H1 (cell line): ENCODE measurements around the gene RAP1GAP. TPM values are rescaled to one million over a fixed set of nuclear protein-coding genes. Genes with fewer than 3 reads are reported as not detected.

Source experiments
- CTCF ChIA-PET: fragments of 300-600 bp; sonication (Branson Sonifier 250); formaldehyde crosslinking; loops from one replicate; lab custom pipeline; 2021; ENCODE audit not compliant: partially characterized antibody; lab: Charles Lee
- POLR2A ChIA-PET: fragments of 300-600 bp; sonication (Branson Sonifier 250); formaldehyde crosslinking; loops from one replicate; lab custom pipeline; 2021; ENCODE audit warnings: inconsistent platforms; ENCODE audit not compliant: partially characterized antibody; lab: Charles Lee
- DNase-seq, 2 experiments: peaks; one replicate each; pipeline versions ENCODE4 v3.0.0 to v3.0.0-alpha.2; 2010 to 2022; ENCODE audit warnings: low spot score in 2 of 2, low read depth in 1 of 2, mixed read lengths in 1 of 2
- FAIRE-seq: peaks from 2 replicates; lab custom pipeline; 2011; peaks lifted over from hg19 to GRCh38; lab: Jason Lieb, UNC
- H2AFZ ChIP-seq: 2 replicates; pipeline ENCODE4 v1.8.1; 2012; ENCODE audit warnings: low read length, inconsistent platforms
- H2AK5ac ChIP-seq: 2 replicates; pipeline ENCODE4 v1.6.1; 2013; ENCODE audit warnings: low read depth, low read length
- H2BK120ac ChIP-seq: replicated peaks from 2 replicates; pipeline ENCODE3; 2013; ENCODE audit warnings: low read depth, low read length, inconsistent platforms
- H2BK12ac ChIP-seq: 2 replicates; pipeline ENCODE4 v1.6.1; 2013; ENCODE audit warnings: low read depth, low read length
- H2BK15ac ChIP-seq: 2 replicates; pipeline ENCODE4 v1.6.1; 2013; ENCODE audit warnings: low read length
- H2BK20ac ChIP-seq: 2 replicates; pipeline ENCODE4 v1.6.1; 2013; ENCODE audit warnings: low read length
- H2BK5ac ChIP-seq: 2 replicates; pipeline ENCODE4 v1.6.1; 2013; ENCODE audit warnings: low read depth, low read length
- H3K14ac ChIP-seq: 2 replicates; pipeline ENCODE4 v1.6.1; 2013; ENCODE audit warnings: inconsistent platforms; ENCODE audit not compliant: insufficient read length
- H3K18ac ChIP-seq: 2 replicates; pipeline ENCODE4 v1.6.1; 2013; ENCODE audit warnings: low read length; ENCODE audit errors: extremely low read depth
- H3K23ac ChIP-seq: 2 replicates; pipeline ENCODE4 v1.6.1; 2013; ENCODE audit warnings: inconsistent platforms; ENCODE audit not compliant: insufficient read length
- H3K23me2 ChIP-seq: 2 replicates; pipeline ENCODE4 v1.6.1; 2013; ENCODE audit warnings: low read depth, low read length
- H3K27ac ChIP-seq: 2 replicates; pipeline ENCODE4 v1.6.1; 2011; ENCODE audit warnings: low read depth, low read length, inconsistent platforms
- H3K27me3 ChIP-seq, 4 experiments: replicated peaks in 1 of 4; 1 replicate in 1 of 4; 2 replicates in 3 of 4; pipeline versions ENCODE4 v1.6.1 to v1.8.1; 2011 to 2013; ENCODE audit warnings: low read length in 3 of 4, mild to moderate bottlenecking in 3 of 4, inconsistent platforms in 2 of 4, mixed read lengths in 2 of 4, moderate library complexity in 1 of 4; ENCODE audit not compliant: control insufficient read depth in 3 of 4, insufficient read depth in 3 of 4; ENCODE audit errors: extremely low read depth in 1 of 4
- H3K36me3 ChIP-seq, 4 experiments: 2 replicates each; pipeline versions ENCODE4 v1.6.1 to v1.8.1; 2011 to 2013; ENCODE audit warnings: mild to moderate bottlenecking in 4 of 4, low read length in 3 of 4, moderate library complexity in 2 of 4, control low read depth in 1 of 4, inconsistent platforms in 1 of 4; ENCODE audit not compliant: insufficient read depth in 4 of 4, control insufficient read depth in 2 of 4
- H3K4ac ChIP-seq: replicated peaks from 2 replicates; pipeline ENCODE3; 2013; ENCODE audit warnings: low read length, low read depth, mixed read lengths, inconsistent platforms; ENCODE audit not compliant: insufficient read length
- H3K4me1 ChIP-seq, 4 experiments: replicated peaks in 1 of 4; 1 replicate in 1 of 4; 2 replicates in 3 of 4; pipeline versions ENCODE4 v1.6.1 to v1.8.1; 2011 to 2013; ENCODE audit warnings: low read length in 3 of 4, inconsistent platforms in 2 of 4, mixed read lengths in 1 of 4; ENCODE audit not compliant: insufficient read depth in 4 of 4, control insufficient read depth in 3 of 4
- H3K4me2 ChIP-seq, 2 experiments: 2 replicates each; pipeline versions ENCODE4 v1.6.1 to v1.8.1; 2011 to 2013; ENCODE audit warnings: low read depth in 2 of 2, low read length in 2 of 2, control low read depth in 1 of 2, inconsistent platforms in 1 of 2, mild to moderate bottlenecking in 1 of 2; ENCODE audit not compliant: insufficient read depth in 1 of 2
- H3K4me3 ChIP-seq, 4 experiments: fragments of 200-600, 300-600 bp in 1 of 4; sonication (generic), shearing (Covaris generic), sonication (Bioruptor Twin) in 1 of 4; 2 replicates each; pipeline versions ENCODE4 v1.5.1 to v1.8.1; 2011 to 2016; ENCODE audit warnings: low read length in 4 of 4, low read depth in 3 of 4, control low read depth in 2 of 4, inconsistent platforms in 2 of 4, mild to moderate bottlenecking in 2 of 4, mixed read lengths in 1 of 4, moderate library complexity in 1 of 4; ENCODE audit not compliant: insufficient read depth in 2 of 4; ENCODE audit errors: extremely low read depth in 1 of 4
- H3K56ac ChIP-seq: replicated peaks from 2 replicates; pipeline ENCODE3; 2013; ENCODE audit warnings: low read depth, mild to moderate bottlenecking, mixed read lengths, low read length, inconsistent platforms; ENCODE audit not compliant: insufficient read length
- H3K79me1 ChIP-seq: 2 replicates; pipeline ENCODE4 v1.6.1; 2013; ENCODE audit warnings: low read depth, low read length, control low read depth
- H3K79me2 ChIP-seq, 2 experiments: 2 replicates each; pipeline versions ENCODE4 v1.6.1 to v1.8.1; 2012 to 2013; ENCODE audit warnings: low read length in 2 of 2, mild to moderate bottlenecking in 2 of 2, inconsistent platforms in 1 of 2; ENCODE audit not compliant: insufficient read depth in 2 of 2, control insufficient read depth in 1 of 2
- H3K9ac ChIP-seq, 4 experiments: replicated peaks in 1 of 4; 1 replicate in 1 of 4; 2 replicates in 3 of 4; pipeline versions ENCODE4 v1.6.1 to v1.8.1; 2011 to 2013; ENCODE audit warnings: low read depth in 3 of 4, low read length in 3 of 4, control low read depth in 2 of 4, mild to moderate bottlenecking in 2 of 4, moderate library complexity in 2 of 4, inconsistent platforms in 1 of 4; ENCODE audit errors: extremely low read depth in 1 of 4
- H3K9me3 ChIP-seq, 2 experiments: 2 replicates each; pipeline versions ENCODE4 v1.6.1 to v1.8.1; 2012 to 2013; ENCODE audit warnings: mild to moderate bottlenecking in 2 of 2, moderate library complexity in 2 of 2, control low read depth in 1 of 2, inconsistent platforms in 1 of 2, low read depth in 1 of 2, low read length in 1 of 2, mixed read lengths in 1 of 2; ENCODE audit not compliant: insufficient read depth in 2 of 2
- H4K20me1 ChIP-seq, 2 experiments: replicated peaks in 1 of 2; 2 replicates each; pipeline versions ENCODE3 to v1.8.1; 2011 to 2013; ENCODE audit warnings: inconsistent platforms in 2 of 2, low read length in 2 of 2, mild to moderate bottlenecking in 1 of 2; ENCODE audit not compliant: insufficient read depth in 2 of 2, control insufficient read depth in 1 of 2
- H4K5ac ChIP-seq: 2 replicates; pipeline ENCODE4 v1.6.1; 2013; ENCODE audit warnings: low read length, low read depth, mixed read lengths, inconsistent platforms; ENCODE audit not compliant: insufficient read length
- H4K8ac ChIP-seq: 2 replicates; pipeline ENCODE4 v1.8.0; 2013; ENCODE audit warnings: mild to moderate bottlenecking, moderate library complexity, low read length, inconsistent platforms; ENCODE audit not compliant: insufficient read depth; ENCODE audit errors: extremely low read depth
- H4K91ac ChIP-seq: replicated peaks from 2 replicates; pipeline ENCODE3; 2013; ENCODE audit warnings: low read length, mixed read lengths, inconsistent platforms; ENCODE audit not compliant: insufficient read length
- JUN ChIP-seq: IDR thresholded peaks from 2 replicates; pipeline ENCODE4 v1.6.1; 2011; ENCODE audit warnings: low read depth, mild to moderate bottlenecking, improper control_type of control experiment, low read length
- MAFK ChIP-seq: IDR thresholded peaks from 2 replicates; pipeline ENCODE4 v1.6.1; 2012; ENCODE audit warnings: low read depth, mild to moderate bottlenecking, improper control_type of control experiment, low read length
- WGBS, 2 experiments: shearing (Covaris generic) in 1 of 2; methylation state at CpG; one replicate each; pipeline versions ENCODE4 v1.1.6 to v1.1.7; 2013 to 2015; ENCODE audit warnings: low lambda C conversion rate in 2 of 2, mixed read lengths in 2 of 2, inconsistent platforms in 1 of 2, low coverage in 1 of 2, missing lambda C conversion rate in 1 of 2; ENCODE audit not compliant: insufficient replicate concordance in 2 of 2, insufficient coverage in 1 of 2, insufficient read length in 1 of 2; ENCODE audit errors: extremely low coverage in 1 of 2, missing lambda C conversion rate in 1 of 2; 5-methylcytosine and 5-hydroxymethylcytosine counted together
- polyA plus RNA-seq, 7 experiments: library from polyadenylated mRNA; depleted of rRNA in 3 of 7; stranded (reverse) in 5 of 7; unstranded in 2 of 7; fragments of >200 nt in 5 of 7; fragments of 200-250 nt in 2 of 7; gene quantifications; 1 replicate in 5 of 7; 2 replicates in 1 of 7; 4 replicates in 1 of 7; pipeline versions ENCODE4 v1.2.1 to v1.2.3, GENCODE V29; 2011 to 2013; ENCODE audit warnings: missing spikeins in 2 of 7, mixed read lengths in 2 of 7
- total RNA-seq: library from RNA; stranded (reverse); fragmentation: NEBNext Ultra II Directional; extraction: Animal tissue kit (Norgen Biotek cat#: 25700); gene quantifications from 2 replicates; pipeline ENCODE4 v1.2.1, GENCODE V29; 2021

Gene RAP1GAP
- total and polyA plus RNA-seq, 2 of the 8 experiments (the other 6 are each of a cell fraction or from before 2014, with no cell fraction given): 8.4 TPM

DNA sequence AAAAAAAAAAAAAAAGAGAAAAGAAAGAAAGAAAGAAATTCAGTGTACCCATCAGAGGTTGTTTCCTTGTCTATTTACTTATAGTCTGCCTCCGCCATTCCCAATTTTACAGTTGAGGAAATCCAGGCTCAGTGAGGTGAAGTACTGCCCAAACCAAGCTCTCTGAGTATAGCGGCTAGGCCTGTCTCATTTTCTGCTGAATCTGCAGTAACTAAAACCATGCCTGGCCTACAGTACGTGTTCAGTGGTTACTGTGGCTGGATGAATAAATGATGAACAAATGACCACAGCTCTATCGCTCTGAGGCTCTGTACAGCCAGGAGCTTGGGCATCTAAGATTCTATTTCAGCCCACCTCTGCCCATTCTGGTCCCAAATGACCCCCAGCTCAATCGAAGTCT is 24.3 kb downstream of the RAP1GAP start:
- H4K20me1 ChIP-seq: peaks cover 0 to 2% of the 10 kb centered on the region in 2 experiments
- H3K14ac ChIP-seq: no peak overlapping the region
- H3K4ac ChIP-seq: no peak overlapping the region
- no peaks in the 10 kb centered on the region; the same call in 1 of the 2 replicates for H3K79me1 ChIP-seq
- ChIA-PET CTCF (interaction anchor here (1.0 to 1.2 kb wide), 2 partner anchors 10 to 470 kb away, joined by 3 read pairs; no protein-coding TSS in a partner anchor), POLR2A (interaction anchor here (1.2 to 1.5 kb wide), 2 partner anchors 15 to 24 kb away, joined by 3 to 5 read pairs; no protein-coding TSS in a partner anchor)
- 90% methylated on average over 5 of the region's 5 CpGs; no CpG with 5 or more reads in 1 of the 2 experiments for WGBS, 2 experiments
- no peak overlapping the region for H3K4me3 ChIP-seq
- H3K18ac ChIP-seq: no peak overlapping the region
- H3K9me3 ChIP-seq: no peaks in the 10 kb centered on the region
- no peak overlapping the region for H3K4me2 ChIP-seq
- H3K56ac ChIP-seq: no peak overlapping the region
- H3K36me3 ChIP-seq: no peaks in the 10 kb centered on the region; a peak in 1 of 8 replicates
- H3K79me2 ChIP-seq: no peaks in the 10 kb centered on the region
- no peak overlapping the region for H4K5ac ChIP-seq
- no peak for DNase-seq
- no peak overlapping the region for H2BK5ac ChIP-seq
- H3K9ac ChIP-seq: no peak overlapping the region
- no peaks in the 10 kb centered on the region for H3K4me1 ChIP-seq
- H4K91ac ChIP-seq: no peak overlapping the region
- no peak overlapping the region for H2BK12ac ChIP-seq
- no peak overlapping the region for H2BK120ac ChIP-seq
- H3K27ac ChIP-seq: no peak overlapping the region
- H2AFZ ChIP-seq: no peak overlapping the region
- no peak overlapping the region for H2BK15ac ChIP-seq
- no peak overlapping the region for H3K23ac ChIP-seq
- TF ChIP-seq MAFK (0 out of 2 replicates have a peak, but pooled peaks have one; percentile 15), JUN (no peak)
- no peak for FAIRE-seq
- H3K23me2 ChIP-seq: no peaks in the 10 kb centered on the region; the same call in 1 of the 2 replicates
- H4K8ac ChIP-seq: no peak overlapping the region
- no peak overlapping the region for H2AK5ac ChIP-seq
- no peak overlapping the region for H2BK20ac ChIP-seq
- H3K27me3 ChIP-seq: 0 out of 7 replicates have a peak, but pooled peaks cover 0 to 2% (median under 1%) of the 10 kb centered on the region in 4 experiments
